Hepatocyte (in vitro differentiated cells): ENCODE data around the gene PACRG. TPM values are rescaled to one million over a fixed set of nuclear protein-coding genes. Genes with fewer than 3 reads are reported as not detected.

Experiments used
- DNase-seq: peaks from one replicate; pipeline ENCODE4 v3.0.0-alpha.2; 2016; ENCODE audit warnings: low spot score
- H2AFZ ChIP-seq: fragments of 200-600 bp; sonication (generic); 2 replicates; pipeline ENCODE4 v1.6.0; 2016; ENCODE audit warnings: antibody characterized with exemption, mild to moderate bottlenecking
- H3K27ac ChIP-seq: fragments of 200-600 bp; sonication (generic); 2 replicates; pipeline ENCODE4 v1.5.1; 2016; ENCODE audit warnings: mild to moderate bottlenecking
- H3K27me3 ChIP-seq: fragments of 200-600 bp; sonication (generic); 2 replicates; pipeline ENCODE4 v1.6.1; 2016
- H3K36me3 ChIP-seq: fragments of 200-600 bp; sonication (generic); replicated peaks from 2 replicates; pipeline ENCODE4 v1.5.1; 2016; ENCODE audit warnings: low read depth; ENCODE audit not compliant: insufficient read depth
- H3K4me1 ChIP-seq: fragments of 200-600 bp; sonication (generic); 2 replicates; pipeline ENCODE4 v1.5.1; 2016; ENCODE audit warnings: mild to moderate bottlenecking, moderate library complexity; ENCODE audit not compliant: insufficient read depth
- H3K4me2 ChIP-seq: fragments of 200-600 bp; sonication (generic); 2 replicates; pipeline ENCODE4 v1.6.0; 2016
- H3K4me3 ChIP-seq: fragments of 200-600 bp; sonication (generic); 2 replicates; pipeline ENCODE4 v1.5.1; 2016; ENCODE audit warnings: mild to moderate bottlenecking
- H3K79me2 ChIP-seq: fragments of 200-600 bp; sonication (generic); 2 replicates; pipeline ENCODE4 v1.6.0; 2017; ENCODE audit warnings: mild to moderate bottlenecking
- H3K9me2 ChIP-seq: fragments of 200-600 bp; sonication (generic); replicated peaks from 2 replicates; pipeline ENCODE4 v1.6.0; 2017; ENCODE audit warnings: mild to moderate bottlenecking; ENCODE audit not compliant: insufficient read depth
- H3K9me3 ChIP-seq: fragments of 200-600 bp; sonication (generic); 2 replicates; pipeline ENCODE4 v1.5.1; 2016; ENCODE audit warnings: low read depth, mild to moderate bottlenecking
- H4K20me1 ChIP-seq: fragments of 200-600 bp; sonication (generic); 2 replicates; pipeline ENCODE4 v1.6.0; 2016; ENCODE audit warnings: mild to moderate bottlenecking; ENCODE audit not compliant: insufficient read depth, poor library complexity, severe bottlenecking
- CTCF ChIP-seq: fragments of 200-600 bp; sonication (generic); IDR thresholded peaks from 2 replicates; pipeline ENCODE4 v1.5.1; 2016; ENCODE audit warnings: antibody characterized with exemption, mild to moderate bottlenecking; ENCODE audit not compliant: poor library complexity
- EZH2 ChIP-seq: fragments of 200-600 bp; sonication (generic); IDR thresholded peaks from 2 replicates; pipeline ENCODE4 v1.6.1; 2016; ENCODE audit warnings: antibody characterized with exemption, mild to moderate bottlenecking, borderline replicate concordance
- EZH2phosphoT487 ChIP-seq: fragments of 200-600 bp; sonication (generic); IDR thresholded peaks from one replicate; pipeline ENCODE4 v1.6.1; 2018; ENCODE audit warnings: antibody characterized with exemption, mild to moderate bottlenecking, low read depth, moderate library complexity; ENCODE audit not compliant: unreplicated experiment, severe bottlenecking
- WGBS: methylation state at CpG from one replicate; pipeline ENCODE4 v1.1.6; 2016; ENCODE audit warnings: low lambda C conversion rate; ENCODE audit errors: missing lambda C conversion rate; 5-methylcytosine and 5-hydroxymethylcytosine counted together
- polyA plus RNA-seq: library from polyadenylated mRNA; unstranded; fragments of >200 nt; fragmentation: Nextera tagmentation; extraction: Ambion mirVana; gene quantifications from 2 replicates; pipeline ENCODE4 v1.2.1, GENCODE V29; 2016
- total RNA-seq: library from RNA; depleted of rRNA; stranded (reverse); fragments of >200 nt; gene quantifications from 2 replicates; pipeline ENCODE4 v1.2.3, GENCODE V29; 2014

The PACRG gene
- total and polyA plus RNA-seq, 2 experiments from 2014 or later, result 0.91 to 2.6 TPM

- H3K9me2 ChIP-seq, result no peaks in the 10 kb centered on the region
- no peaks in the 10 kb centered on the region for H3K27me3 ChIP-seq
- no peaks in the 10 kb centered on the region for H3K79me2 ChIP-seq
- H3K4me1 ChIP-seq, result no peaks in the 10 kb centered on the region
- H4K20me1 ChIP-seq, result no peaks in the 10 kb centered on the region
- no peak overlapping the region for H3K4me3 ChIP-seq
- H3K27ac ChIP-seq, result no peak overlapping the region
- no peak for DNase-seq
- no peak overlapping the region for H2AFZ ChIP-seq
- no peaks in the 10 kb centered on the region for H3K9me3 ChIP-seq
- no peaks in the 10 kb centered on the region for H3K36me3 ChIP-seq
- WGBS, result 92% methylated on average over 7 of the region's 7 CpGs
- no peak overlapping the region for H3K4me2 ChIP-seq
- TF ChIP-seq EZH2phosphoT487 (no peak), EZH2 (no peak), CTCF (no peak)
Observed at GRCh38 chr6:163335056-163335455, 607.3 kb downstream of the PACRG start.

DNA sequence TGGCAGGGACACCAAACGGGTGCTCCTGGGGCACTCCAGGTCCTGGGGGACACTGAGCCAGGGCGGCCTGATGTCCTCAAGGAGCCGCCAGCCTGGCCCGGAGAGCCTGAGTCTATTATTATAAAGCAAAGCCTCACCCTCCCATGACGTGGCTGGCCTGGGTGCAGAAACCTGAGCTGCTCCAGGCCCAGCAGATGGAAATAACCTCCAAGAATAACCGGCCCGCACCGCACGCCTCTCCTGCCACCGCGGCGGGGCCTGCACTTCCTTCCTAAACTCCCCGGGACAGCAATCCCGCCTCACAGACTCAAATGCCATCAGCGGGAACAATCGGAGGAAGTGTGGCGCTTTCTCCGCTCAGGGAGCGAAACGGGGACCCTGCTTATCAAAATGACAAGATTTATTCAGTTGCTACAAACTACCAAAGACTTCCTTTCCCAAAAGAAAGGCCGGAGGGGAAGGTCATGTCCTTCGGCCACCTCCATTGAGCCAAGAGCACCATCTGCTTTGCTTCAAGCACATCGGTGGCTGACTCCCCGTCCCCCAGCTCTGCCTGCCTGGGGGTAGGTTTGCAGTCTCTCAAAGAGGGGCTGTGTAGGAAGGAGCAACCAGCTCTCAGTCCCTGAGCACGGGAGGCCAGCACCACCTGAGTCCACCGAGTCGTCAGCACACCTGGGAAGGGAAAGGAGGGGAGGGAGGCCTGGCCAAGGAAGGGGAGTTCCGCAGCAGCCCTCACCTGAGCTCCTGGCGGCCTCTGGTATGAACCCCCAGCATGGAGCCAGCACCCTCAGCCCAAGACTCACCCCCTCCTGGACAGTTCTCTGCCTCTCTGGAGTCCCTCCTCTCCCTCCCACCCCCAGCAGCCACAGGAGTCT lies 608.1 kb downstream of the PACRG start:
- Histone ChIP-seq H3K9me2 (no peaks in the 10 kb centered on the region), H3K4me1 (no peaks in the 10 kb centered on the region), H3K9me3 (no peaks in the 10 kb centered on the region), H3K27me3 (no peaks in the 10 kb centered on the region), H3K79me2 (no peaks in the 10 kb centered on the region), H3K4me3 (no peak overlapping the region), H3K27ac (no peak overlapping the region), H2AFZ (no peak overlapping the region), H4K20me1 (no peaks in the 10 kb centered on the region), H3K36me3 (no peaks in the 10 kb centered on the region), H3K4me2 (no peak overlapping the region)
- no peak for TF ChIP-seq EZH2phosphoT487
- no peak for TF ChIP-seq EZH2
- TF ChIP-seq CTCF, result no peak
- DNase-seq, result no peak
- WGBS, result 76% methylated on average over 27 of the region's 29 CpGs

- Histone ChIP-seq H3K27me3 (no peaks in the 10 kb centered on the region), H4K20me1 (no peaks in the 10 kb centered on the region), H3K4me3 (no peak overlapping the region), H3K79me2 (no peaks in the 10 kb centered on the region), H3K9me2 (no peaks in the 10 kb centered on the region), H3K36me3 (no peaks in the 10 kb centered on the region), H3K4me1 (no peaks in the 10 kb centered on the region), H3K4me2 (no peak overlapping the region), H3K9me3 (no peaks in the 10 kb centered on the region), H3K27ac (no peak overlapping the region), H2AFZ (no peak overlapping the region)
- WGBS, result 97% methylated on average over 12 of the region's 12 CpGs
- no peak for DNase-seq
- no peak for TF ChIP-seq EZH2
- no peak for TF ChIP-seq CTCF
- no peak for TF ChIP-seq EZH2phosphoT487
Observed at GRCh38 chr6:163336961-163337360, 609.2 kb downstream of the PACRG start.
